ENCODE measurements around the gene BRME1.

DNA sequence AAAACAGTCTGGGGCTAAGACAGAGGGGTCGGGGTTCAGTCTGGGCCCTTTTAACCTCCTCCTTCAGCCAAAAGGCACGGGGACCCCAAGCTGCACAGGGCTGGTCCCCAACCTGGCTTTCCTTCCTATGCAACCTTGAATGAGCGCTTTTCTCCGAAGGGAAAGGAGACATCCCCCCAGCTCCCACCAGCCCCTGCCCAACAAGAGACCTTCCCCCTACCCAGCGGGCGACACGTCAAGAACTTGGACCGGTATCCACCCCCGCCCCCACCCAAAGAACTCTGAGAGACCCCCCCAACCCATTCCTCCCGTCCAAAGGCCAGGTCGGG lies 64.0 kb downstream of the BRME1 start:
- TF ChIP-seq, protein P1, sequence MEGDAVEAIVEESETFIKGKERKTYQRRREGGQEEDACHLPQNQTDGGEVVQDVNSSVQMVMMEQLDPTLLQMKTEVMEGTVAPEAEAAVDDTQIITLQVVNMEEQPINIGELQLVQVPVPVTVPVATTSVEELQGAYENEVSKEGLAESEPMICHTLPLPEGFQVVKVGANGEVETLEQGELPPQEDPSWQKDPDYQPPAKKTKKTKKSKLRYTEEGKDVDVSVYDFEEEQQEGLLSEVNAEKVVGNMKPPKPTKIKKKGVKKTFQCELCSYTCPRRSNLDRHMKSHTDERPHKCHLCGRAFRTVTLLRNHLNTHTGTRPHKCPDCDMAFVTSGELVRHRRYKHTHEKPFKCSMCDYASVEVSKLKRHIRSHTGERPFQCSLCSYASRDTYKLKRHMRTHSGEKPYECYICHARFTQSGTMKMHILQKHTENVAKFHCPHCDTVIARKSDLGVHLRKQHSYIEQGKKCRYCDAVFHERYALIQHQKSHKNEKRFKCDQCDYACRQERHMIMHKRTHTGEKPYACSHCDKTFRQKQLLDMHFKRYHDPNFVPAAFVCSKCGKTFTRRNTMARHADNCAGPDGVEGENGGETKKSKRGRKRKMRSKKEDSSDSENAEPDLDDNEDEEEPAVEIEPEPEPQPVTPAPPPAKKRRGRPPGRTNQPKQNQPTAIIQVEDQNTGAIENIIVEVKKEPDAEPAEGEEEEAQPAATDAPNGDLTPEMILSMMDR (IDR thresholded peaks at IDR 0.05; ENCODE audit: poor library complexity, severe bottlenecking) = no peak
- TF ChIP-seq, protein P2, sequence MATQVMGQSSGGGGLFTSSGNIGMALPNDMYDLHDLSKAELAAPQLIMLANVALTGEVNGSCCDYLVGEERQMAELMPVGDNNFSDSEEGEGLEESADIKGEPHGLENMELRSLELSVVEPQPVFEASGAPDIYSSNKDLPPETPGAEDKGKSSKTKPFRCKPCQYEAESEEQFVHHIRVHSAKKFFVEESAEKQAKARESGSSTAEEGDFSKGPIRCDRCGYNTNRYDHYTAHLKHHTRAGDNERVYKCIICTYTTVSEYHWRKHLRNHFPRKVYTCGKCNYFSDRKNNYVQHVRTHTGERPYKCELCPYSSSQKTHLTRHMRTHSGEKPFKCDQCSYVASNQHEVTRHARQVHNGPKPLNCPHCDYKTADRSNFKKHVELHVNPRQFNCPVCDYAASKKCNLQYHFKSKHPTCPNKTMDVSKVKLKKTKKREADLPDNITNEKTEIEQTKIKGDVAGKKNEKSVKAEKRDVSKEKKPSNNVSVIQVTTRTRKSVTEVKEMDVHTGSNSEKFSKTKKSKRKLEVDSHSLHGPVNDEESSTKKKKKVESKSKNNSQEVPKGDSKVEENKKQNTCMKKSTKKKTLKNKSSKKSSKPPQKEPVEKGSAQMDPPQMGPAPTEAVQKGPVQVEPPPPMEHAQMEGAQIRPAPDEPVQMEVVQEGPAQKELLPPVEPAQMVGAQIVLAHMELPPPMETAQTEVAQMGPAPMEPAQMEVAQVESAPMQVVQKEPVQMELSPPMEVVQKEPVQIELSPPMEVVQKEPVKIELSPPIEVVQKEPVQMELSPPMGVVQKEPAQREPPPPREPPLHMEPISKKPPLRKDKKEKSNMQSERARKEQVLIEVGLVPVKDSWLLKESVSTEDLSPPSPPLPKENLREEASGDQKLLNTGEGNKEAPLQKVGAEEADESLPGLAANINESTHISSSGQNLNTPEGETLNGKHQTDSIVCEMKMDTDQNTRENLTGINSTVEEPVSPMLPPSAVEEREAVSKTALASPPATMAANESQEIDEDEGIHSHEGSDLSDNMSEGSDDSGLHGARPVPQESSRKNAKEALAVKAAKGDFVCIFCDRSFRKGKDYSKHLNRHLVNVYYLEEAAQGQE (IDR thresholded peaks at IDR 0.05; ENCODE audit: borderline replicate concordance) = no peak
- TF ChIP-seq EP300 (conservative IDR thresholded peaks at IDR 0.05; ENCODE audit: poor library complexity, severe bottlenecking) (no peak), EZH2 (IDR thresholded peaks at IDR 0.05; ENCODE audit: borderline replicate concordance, insufficient read depth, low read length, poor library complexity, severe bottlenecking) (no peak), POLR2AphosphoS5 (IDR thresholded peaks at IDR 0.05) (no peak), TAF1 (IDR thresholded peaks at IDR 0.05; ENCODE audit: low read depth) (no peak), SMC3 (conservative IDR thresholded peaks at IDR 0.05; ENCODE audit: poor library complexity) (no peak)
